DND-41 (cell line): Measurements from ENCODE around the gene SEMA7A.

ENCODE experiments used
- ATAC-seq: fragments of 200-7000 bp; cut with Tn5 transposase; 3 replicates; pipeline ENCODE4 v1.9.1; 2021; ENCODE audit warnings: low read depth; ENCODE audit not compliant: insufficient read depth
- DNase-seq: peaks from one replicate; pipeline ENCODE4 v3.0.0-alpha.2; 2020
- H2AFZ ChIP-seq: 2 replicates; pipeline ENCODE4 v1.6.0; 2012; ENCODE audit warnings: low read depth, low read length
- H3K27ac ChIP-seq: 2 replicates; pipeline ENCODE4 v1.5.1; 2012; ENCODE audit warnings: low read length, inconsistent platforms
- H3K27me3 ChIP-seq: fragments of 200-600 bp; sonication (generic); 2 replicates; pipeline ENCODE4 v1.6.0; 2012; ENCODE audit warnings: low read length, mild to moderate bottlenecking, inconsistent platforms; ENCODE audit not compliant: insufficient read depth, poor library complexity
- H3K36me3 ChIP-seq: 2 replicates; pipeline ENCODE4 v1.5.1; 2012; ENCODE audit warnings: low read length, inconsistent platforms; ENCODE audit not compliant: insufficient read depth
- H3K4me1 ChIP-seq: 2 replicates; pipeline ENCODE4 v1.5.1; 2012; ENCODE audit warnings: mild to moderate bottlenecking, low read length; ENCODE audit not compliant: insufficient read depth
- H3K4me2 ChIP-seq: 2 replicates; pipeline ENCODE4 v1.6.0; 2012; ENCODE audit warnings: mild to moderate bottlenecking, moderate library complexity, low read length, inconsistent platforms; ENCODE audit not compliant: insufficient read depth
- H3K4me3 ChIP-seq, 2 experiments: fragments of 200-600 bp in 1 of 2; shearing (Covaris generic) in 1 of 2; 2 replicates each; pipeline ENCODE4 v1.5.1; 2012 to 2016; ENCODE audit warnings: inconsistent platforms in 2 of 2, low read length in 2 of 2, mild to moderate bottlenecking in 2 of 2, low read depth in 1 of 2, moderate library complexity in 1 of 2
- H3K79me2 ChIP-seq: 2 replicates; pipeline ENCODE4 v1.6.0; 2012; ENCODE audit warnings: low read length, inconsistent platforms; ENCODE audit not compliant: insufficient read depth
- H3K9ac ChIP-seq: 2 replicates; pipeline ENCODE4 v1.6.0; 2012; ENCODE audit warnings: low read depth, mild to moderate bottlenecking, inconsistent platforms, low read length, moderate library complexity
- H3K9me3 ChIP-seq: 2 replicates; pipeline ENCODE4 v1.5.1; 2012; ENCODE audit warnings: low read length, moderate library complexity, mild to moderate bottlenecking, inconsistent platforms; ENCODE audit not compliant: insufficient read depth, severe bottlenecking
- H4K20me1 ChIP-seq: 2 replicates; pipeline ENCODE4 v1.6.0; 2012; ENCODE audit warnings: low read length; ENCODE audit not compliant: insufficient read depth
- EZH2 ChIP-seq: IDR thresholded peaks from 3 replicates; pipeline ENCODE4 v1.6.1; 2012; ENCODE audit warnings: borderline replicate concordance, low read depth, mild to moderate bottlenecking, moderate library complexity, low read length, inconsistent platforms; ENCODE audit not compliant: severe bottlenecking
- TF ChIP-seq, protein P1 (sequence below): IDR thresholded peaks from 2 replicates; pipeline ENCODE4 v1.5.1; 2012; ENCODE audit warnings: borderline replicate concordance, low read length, moderate library complexity, mild to moderate bottlenecking; ENCODE audit not compliant: poor library complexity, severe bottlenecking; ENCODE audit errors: extremely low read depth

Gene SEMA7A

GRCh38 chr15:74374648-74375302 lies 59.0 kb downstream of the SEMA7A start:
- ATAC-seq = no peak

DNA sequence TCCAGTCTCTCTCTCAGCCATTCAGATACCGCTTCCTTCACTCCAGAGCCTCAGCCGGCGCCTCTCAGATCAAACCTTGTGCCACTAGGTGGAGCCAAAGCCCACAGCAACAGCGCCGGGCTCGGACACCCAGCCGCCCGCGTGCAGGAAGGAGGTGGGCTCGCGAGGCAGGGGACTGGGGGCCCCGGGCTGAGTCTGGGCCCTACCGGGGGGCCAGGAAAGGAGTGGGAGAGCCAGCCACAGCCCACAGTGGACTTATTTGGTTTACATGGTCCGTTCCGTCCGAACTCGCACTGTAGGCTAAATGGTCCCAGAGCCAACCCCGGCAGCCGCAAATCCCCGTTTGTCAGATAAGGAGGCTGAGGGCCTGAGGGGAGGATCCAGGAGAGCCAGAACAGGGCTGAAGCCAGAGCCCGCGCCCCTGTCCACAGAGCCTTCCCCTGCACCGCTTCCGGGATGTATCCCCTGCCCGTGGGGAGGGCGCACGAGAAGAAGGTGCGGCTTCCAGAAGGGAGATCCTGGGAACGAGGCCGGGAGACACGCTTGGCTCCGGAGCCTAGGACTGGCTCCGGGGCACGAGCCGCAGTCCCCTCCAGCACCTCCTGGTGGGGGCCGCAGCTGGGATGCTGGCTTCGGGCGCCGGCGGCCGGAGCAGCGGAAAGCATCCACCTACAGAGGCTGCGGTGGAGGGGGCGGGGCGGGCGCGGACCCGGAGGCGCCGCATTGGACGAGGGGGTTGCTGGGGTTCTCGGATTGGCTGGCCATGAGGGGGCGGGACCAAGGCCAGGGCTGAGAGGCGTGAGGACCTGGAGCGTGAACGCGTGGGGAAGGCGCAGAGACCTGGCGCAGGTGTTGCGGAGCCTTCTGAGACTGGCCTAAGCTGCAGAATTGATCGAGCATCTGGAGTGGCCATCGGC lies 59.8 kb downstream of the SEMA7A start:
- H3K36me3 ChIP-seq = no peaks in the 10 kb centered on the region
- ATAC-seq (peak; percentile 91), DNase-seq (peak; percentile 93)
- H3K27me3 ChIP-seq = peaks cover 19% of the 10 kb centered on the region
- H3K4me1 ChIP-seq = peaks cover 24% of the 10 kb centered on the region
- no peak for TF ChIP-seq EZH2
- TF ChIP-seq, protein P1, sequence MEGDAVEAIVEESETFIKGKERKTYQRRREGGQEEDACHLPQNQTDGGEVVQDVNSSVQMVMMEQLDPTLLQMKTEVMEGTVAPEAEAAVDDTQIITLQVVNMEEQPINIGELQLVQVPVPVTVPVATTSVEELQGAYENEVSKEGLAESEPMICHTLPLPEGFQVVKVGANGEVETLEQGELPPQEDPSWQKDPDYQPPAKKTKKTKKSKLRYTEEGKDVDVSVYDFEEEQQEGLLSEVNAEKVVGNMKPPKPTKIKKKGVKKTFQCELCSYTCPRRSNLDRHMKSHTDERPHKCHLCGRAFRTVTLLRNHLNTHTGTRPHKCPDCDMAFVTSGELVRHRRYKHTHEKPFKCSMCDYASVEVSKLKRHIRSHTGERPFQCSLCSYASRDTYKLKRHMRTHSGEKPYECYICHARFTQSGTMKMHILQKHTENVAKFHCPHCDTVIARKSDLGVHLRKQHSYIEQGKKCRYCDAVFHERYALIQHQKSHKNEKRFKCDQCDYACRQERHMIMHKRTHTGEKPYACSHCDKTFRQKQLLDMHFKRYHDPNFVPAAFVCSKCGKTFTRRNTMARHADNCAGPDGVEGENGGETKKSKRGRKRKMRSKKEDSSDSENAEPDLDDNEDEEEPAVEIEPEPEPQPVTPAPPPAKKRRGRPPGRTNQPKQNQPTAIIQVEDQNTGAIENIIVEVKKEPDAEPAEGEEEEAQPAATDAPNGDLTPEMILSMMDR = peak; percentile 89
- H3K4me3 ChIP-seq = peak overlapping the region; percentile 24 to 76; a peak in 3 of 4 replicates
- H3K79me2 ChIP-seq = no peaks in the 10 kb centered on the region
- H3K27ac ChIP-seq = peak overlapping the region; percentile 63
- peak overlapping the region; percentile 60 for H3K9ac ChIP-seq
- H2AFZ ChIP-seq = peak overlapping the region; percentile 82
- H4K20me1 ChIP-seq = no peaks in the 10 kb centered on the region
- peak overlapping the region; percentile 100 for H3K4me2 ChIP-seq
- H3K9me3 ChIP-seq = no peaks in the 10 kb centered on the region

More at GRCh38 chr15:74374648-74375302, 59.0 kb downstream of the SEMA7A start:
- TF ChIP-seq EZH2 = no peak
- TF ChIP-seq, protein P1 = peak; percentile 3
- Histone ChIP-seq H3K4me3 (peak overlapping the region in 1 of 2 experiments; percentile 76; a peak in 2 of 4 replicates), H4K20me1 (no peaks in the 10 kb centered on the region), H3K36me3 (no peaks in the 10 kb centered on the region), H3K27ac (no peak overlapping the region), H3K9ac (no peak overlapping the region; the same call in 1 of the 2 replicates), H3K9me3 (no peaks in the 10 kb centered on the region), H3K79me2 (no peaks in the 10 kb centered on the region), H3K27me3 (peaks cover 19% of the 10 kb centered on the region), H2AFZ (no peak overlapping the region), H3K4me2 (peak overlapping the region; percentile 100), H3K4me1 (peaks cover 24% of the 10 kb centered on the region)
- DNase-seq = no peak

GRCh38 chr15:74373056-74373650 lies 60.6 kb downstream of the SEMA7A start:
- Histone ChIP-seq H3K9me3 (no peaks in the 10 kb centered on the region), H3K4me1 (peaks cover 24% of the 10 kb centered on the region), H3K4me3 (peak overlapping the region in 1 of 2 experiments; percentile 76; a peak in 2 of 4 replicates), H4K20me1 (no peaks in the 10 kb centered on the region), H3K27ac (no peak overlapping the region), H2AFZ (peak overlapping the region; percentile 82), H3K27me3 (peaks cover 19% of the 10 kb centered on the region), H3K79me2 (no peaks in the 10 kb centered on the region), H3K9ac (peak overlapping the region; percentile 60), H3K4me2 (peak overlapping the region; percentile 100), H3K36me3 (no peaks in the 10 kb centered on the region)
- ATAC-seq (no peak), DNase-seq (no peak)
- TF ChIP-seq EZH2 = no peak
- TF ChIP-seq, protein P1 = no peak
